HG03520 (cell line): ENCODE results near the gene PNN.
A peak's percentile ranks its signal among the peaks of the same experiment; 100 is the strongest.

Experiments
- ATAC-seq: cut with Tn5 transposase; IDR thresholded peaks from one replicate; pipeline ENCODE4 v1.9.1; 2021; ENCODE audit warnings: mild to moderate bottlenecking, moderate library complexity; ENCODE audit not compliant: unreplicated experiment

Gene PNN

DNA sequence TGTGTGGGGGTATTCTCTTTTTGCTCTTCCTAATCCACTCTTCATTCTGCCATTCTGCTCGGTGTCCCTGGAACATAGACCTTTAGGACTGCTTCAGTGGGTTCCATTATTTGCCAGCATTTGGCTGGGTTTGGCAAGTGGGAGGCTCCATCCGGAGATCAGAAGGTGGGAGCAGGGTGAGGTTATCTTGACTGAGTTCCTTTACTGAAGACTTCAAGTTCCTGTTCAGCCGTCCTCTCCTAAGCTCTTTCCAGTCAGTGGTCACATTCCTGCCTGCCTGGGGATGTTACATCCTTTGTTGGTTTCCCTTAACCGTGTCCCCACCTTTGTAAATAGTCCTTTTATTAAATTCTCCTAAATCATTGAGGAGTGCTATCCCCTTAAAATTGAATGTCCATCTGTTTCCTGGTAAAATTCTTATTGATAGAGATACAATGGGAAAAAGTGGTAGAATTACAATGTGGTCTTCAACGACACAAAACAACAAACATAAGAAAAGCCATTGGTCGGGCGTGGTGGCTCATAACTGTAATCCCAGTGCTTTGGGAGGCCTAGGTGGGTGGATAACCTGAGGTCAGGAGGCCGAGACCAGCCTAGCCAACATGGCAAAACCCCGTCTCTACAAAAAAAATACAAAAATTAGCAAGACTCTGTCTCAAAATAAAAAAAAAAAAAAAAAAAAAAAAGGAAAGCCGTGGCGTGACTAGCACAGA is 53.6 kb downstream of the PNN start:
- no peak for ATAC-seq

DNA sequence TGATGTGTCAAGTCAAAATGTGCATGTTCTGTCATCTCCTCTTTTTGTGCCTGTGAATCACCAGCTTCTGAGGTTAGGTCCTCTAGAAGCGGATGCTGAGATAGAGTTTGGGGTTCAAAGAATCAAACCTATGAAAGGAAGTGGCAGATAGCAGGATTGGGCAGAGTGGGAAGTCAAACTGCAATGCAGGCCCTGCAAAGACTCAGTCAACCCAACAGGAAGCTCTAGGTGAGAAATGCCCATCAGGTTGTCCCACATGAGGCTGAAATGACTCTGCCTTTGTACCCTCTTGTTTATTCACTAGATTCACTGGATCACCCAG is 54.1 kb downstream of the PNN start:
- ATAC-seq: peak; percentile 80

DNA sequence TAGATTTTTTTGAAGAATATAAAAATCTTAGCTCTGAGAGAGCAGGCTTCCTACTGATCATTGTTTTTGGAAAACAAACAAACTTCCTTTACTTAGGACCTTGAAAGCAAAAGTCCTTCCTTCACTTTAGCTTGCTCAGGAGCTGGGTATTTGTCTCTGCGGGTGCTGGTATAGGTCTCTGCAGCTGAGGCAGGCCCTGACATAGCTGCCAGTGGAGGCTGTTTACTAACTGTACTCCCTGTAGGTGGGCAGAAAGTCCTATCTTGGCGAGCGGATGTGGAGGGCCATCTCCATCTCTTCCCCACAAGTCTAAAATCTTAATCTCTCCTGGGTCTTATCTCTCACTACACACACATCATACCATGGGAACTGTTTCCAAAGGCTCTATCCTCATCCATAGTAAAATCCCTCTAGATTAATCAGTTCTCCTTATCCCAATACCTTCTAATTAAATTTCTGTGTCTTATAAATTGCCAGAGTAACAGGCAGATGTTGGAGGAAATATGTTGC is 54.6 kb downstream of the PNN start:
- no peak for ATAC-seq

DNA sequence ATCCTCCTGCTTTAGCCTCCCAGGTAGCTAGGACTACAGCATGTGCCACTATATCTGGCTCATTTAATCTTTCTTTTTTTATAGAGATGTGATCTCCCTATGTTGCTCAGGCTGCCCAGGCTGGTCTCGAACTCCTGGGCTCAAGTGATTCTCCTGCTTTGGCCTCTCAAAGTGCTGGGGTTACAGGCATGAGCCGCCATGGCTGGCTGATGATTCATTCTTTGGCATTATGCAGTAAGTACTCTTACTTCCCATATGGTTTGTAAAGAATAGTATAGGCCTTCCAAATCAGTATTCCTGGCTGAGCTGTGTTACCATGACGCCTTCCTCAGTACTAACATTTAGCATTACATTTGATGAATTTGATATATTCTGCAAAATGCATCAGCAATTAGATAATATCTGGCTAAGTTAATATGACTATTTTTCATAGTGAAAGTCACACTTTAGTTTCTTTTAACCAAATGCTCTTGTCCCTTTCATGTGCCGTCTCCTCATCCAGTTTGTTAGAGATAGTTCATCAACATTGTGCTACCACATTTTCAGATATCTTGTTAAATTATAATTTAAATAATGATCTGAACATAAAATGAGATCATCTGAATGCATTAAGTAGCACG is 55.5 kb downstream of the PNN start:
- no peak for ATAC-seq

DNA sequence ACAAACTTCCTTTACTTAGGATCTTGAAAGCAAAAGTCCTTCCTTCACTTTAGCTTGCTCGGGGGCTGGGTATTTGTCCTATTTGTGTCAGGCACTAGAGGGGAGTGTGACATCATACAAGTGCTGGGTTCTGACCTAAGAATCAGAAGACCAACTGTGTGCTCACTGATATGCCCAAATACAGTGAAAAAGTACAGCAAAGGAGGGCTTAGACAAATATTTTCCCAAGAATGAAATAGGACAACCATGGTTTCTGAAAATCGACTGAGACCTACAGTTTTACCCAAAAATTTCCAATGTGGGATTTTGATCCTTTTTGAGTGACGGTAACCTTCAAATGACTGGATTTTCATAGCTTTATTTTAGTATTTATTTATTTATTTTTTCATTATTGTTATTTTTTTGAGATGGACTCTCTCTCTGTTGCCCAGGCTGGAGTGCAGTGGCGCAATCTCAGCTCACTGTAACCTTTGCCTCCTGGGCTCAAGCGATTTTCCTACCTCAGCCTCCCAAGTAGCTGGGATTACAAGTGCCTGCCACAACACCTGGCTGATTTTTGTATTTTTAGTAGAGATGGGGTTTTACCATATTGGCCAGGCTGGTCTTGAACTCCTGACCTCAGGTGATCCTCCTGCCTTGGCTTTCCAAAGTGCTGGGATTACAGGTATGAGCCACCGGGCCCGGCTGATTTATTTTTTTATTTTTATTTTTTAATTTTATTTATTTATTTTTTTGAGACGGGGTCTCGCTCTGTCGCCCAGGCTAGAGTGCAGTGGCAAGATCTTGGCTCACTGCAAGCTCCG is 56.9 kb downstream of the PNN start:
- ATAC-seq: peak; percentile 37
